Measurements from ENCODE around the gene MARK2.
A peak's percentile ranks its signal among the peaks of the same experiment; 100 is the strongest.

The MARK2 gene

GRCh38 chr11:63938479-63939396 lies 99.8 kb downstream of the MARK2 start, which contains the start of gene NAA40:
TSS of gene NAA40 (plus strand) at chr11:63939002. CDS start at chr11:63939097, 95 bp downstream.
- TF ChIP-seq CTCF (IDR thresholded peaks at IDR 0.05; ENCODE audit: extremely low read depth, missing control alignments) = no peak

GRCh38 chr11:63939397-63939891 lies 100.5 kb downstream of the MARK2 start:
- DNase-seq (ENCODE audit: low spot score) = no peak
- no peak for TF ChIP-seq CTCF (IDR thresholded peaks at IDR 0.05; ENCODE audit: extremely low read depth, missing control alignments)

More at GRCh38 chr11:63938479-63939396, 99.8 kb downstream of the MARK2 start, which contains the start of gene NAA40:
- peak; percentile 99 for DNase-seq (ENCODE audit: low spot score)

GRCh38 chr11:63940786-63941185 lies 101.9 kb downstream of the MARK2 start:
- no peak for DNase-seq (ENCODE audit: low spot score)
- no peak for TF ChIP-seq CTCF (IDR thresholded peaks at IDR 0.05; ENCODE audit: extremely low read depth, missing control alignments)

GRCh38 chr11:63941901-63942300 lies 103.0 kb downstream of the MARK2 start:
- no peak for TF ChIP-seq CTCF (IDR thresholded peaks at IDR 0.05; ENCODE audit: extremely low read depth, missing control alignments)
- DNase-seq (ENCODE audit: low spot score) = no peak

GRCh38 chr11:63942803-63943202 lies 103.9 kb downstream of the MARK2 start:
- TF ChIP-seq CTCF (IDR thresholded peaks at IDR 0.05; ENCODE audit: extremely low read depth, missing control alignments) = no peak

GRCh38 chr11:63944987-63945386 lies 106.1 kb downstream of the MARK2 start:
- TF ChIP-seq CTCF (IDR thresholded peaks at IDR 0.05; ENCODE audit: extremely low read depth, missing control alignments) = no peak
- no peak for DNase-seq (ENCODE audit: low spot score)

More at GRCh38 chr11:63942803-63943202, 103.9 kb downstream of the MARK2 start:
- DNase-seq (ENCODE audit: low spot score) = no peak

GRCh38 chr11:63945477-63946163 lies 106.7 kb downstream of the MARK2 start:
- peak; percentile 61 for DNase-seq (ENCODE audit: low spot score)
- peak; percentile 64 for TF ChIP-seq CTCF (IDR thresholded peaks at IDR 0.05; ENCODE audit: extremely low read depth, missing control alignments)

All from GM20000 (cell line).